HT-29 (cell line): ENCODE data around the gene TNS2. TPM values are rescaled to one million over a fixed set of nuclear protein-coding genes. Genes with fewer than 3 reads are reported as not detected.

Experiments used
- DNase-seq: peaks from one replicate; pipeline ENCODE4 v3.0.0-alpha.2; 2015; ENCODE audit warnings: low spot score
- total RNA-seq: library from RNA; depleted of rRNA; stranded (reverse); fragments of >200 nt; shearing (Covaris generic); gene quantifications from 2 replicates; pipeline ENCODE4 v1.2.3, GENCODE V29; 2014

The TNS2 gene
- total RNA-seq, 1 experiment from 2014 or later: 71.9 TPM

GRCh38 chr12:53068811-53069585, 19.1 kb downstream of the TNS2 start:
- no peak for DNase-seq

GRCh38 chr12:53069621-53070410, 20.0 kb downstream of the TNS2 start:
- DNase-seq: no peak

- DNase-seq: no peak
Measured at GRCh38 chr12:53070877-53071492, 21.1 kb downstream of the TNS2 start.

- DNase-seq: no peak
Measured at GRCh38 chr12:53071591-53072551, 22.0 kb downstream of the TNS2 start.

GRCh38 chr12:53073881-53074280, 24.0 kb downstream of the TNS2 start:
- DNase-seq: no peak

- DNase-seq: no peak
Measured at GRCh38 chr12:53074283-53074998, 24.6 kb downstream of the TNS2 start.

DNA sequence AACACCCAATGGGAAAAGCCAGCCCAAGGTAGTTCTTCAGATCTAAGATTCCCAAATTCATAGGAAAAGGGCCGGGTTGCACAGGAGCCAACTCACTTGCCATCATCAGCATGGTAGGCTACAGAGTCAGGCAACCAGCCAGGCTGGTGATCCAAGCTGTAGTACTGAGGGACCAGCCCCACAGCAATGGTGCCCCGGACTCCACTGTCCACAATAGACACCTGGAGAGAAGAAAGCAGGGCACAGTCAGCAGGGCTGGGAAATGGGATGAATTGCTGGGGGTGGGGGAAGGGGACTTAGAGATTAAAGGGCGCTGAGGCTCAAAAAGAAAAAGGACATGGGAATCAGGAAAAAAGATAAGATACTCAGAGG, 25.1 kb downstream of the TNS2 start:
- no peak for DNase-seq

GRCh38 chr12:53076461-53076860, 26.6 kb downstream of the TNS2 start:
- no peak for DNase-seq

- no peak for DNase-seq
Measured at GRCh38 chr12:53077030-53077429, 27.2 kb downstream of the TNS2 start.

GRCh38 chr12:53078425-53079225, 28.8 kb downstream of the TNS2 start:
- peak; percentile 79 for DNase-seq

- peak; percentile 98 for DNase-seq
Measured at GRCh38 chr12:53079226-53080117, 29.6 kb downstream of the TNS2 start, which contains the start of gene SPRYD3. Gene SPRYD3 (minus strand): TSS chr12:53079390. CDS start chr12:53079333, 57 bp downstream.

- no peak for DNase-seq
Measured at GRCh38 chr12:53082637-53083175, 32.8 kb downstream of the TNS2 start.

- no peak for DNase-seq
Measured at GRCh38 chr12:53086361-53086760, 36.5 kb downstream of the TNS2 start.

DNA sequence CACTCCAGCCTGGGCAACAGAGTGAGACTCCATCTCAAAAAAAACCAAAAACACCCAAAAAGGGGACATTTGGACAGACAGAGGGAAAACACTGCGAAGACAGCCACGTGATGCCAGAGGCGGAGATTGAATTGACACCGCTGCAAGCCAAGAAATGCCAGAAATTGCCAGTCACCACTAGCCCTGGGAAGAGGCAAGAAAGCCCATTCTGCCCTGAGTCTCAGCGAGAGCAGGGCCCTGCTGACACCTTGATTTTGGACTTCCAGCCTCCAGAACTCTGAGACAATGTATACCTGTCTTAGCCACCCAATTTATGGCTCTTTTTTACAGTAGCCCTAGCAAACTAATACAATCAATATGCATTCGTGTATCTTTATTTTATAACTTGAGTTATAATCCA, 40.2 kb downstream of the TNS2 start:
- no peak for DNase-seq

GRCh38 chr12:53090554-53090953, 40.7 kb downstream of the TNS2 start:
- no peak for DNase-seq

GRCh38 chr12:53091756-53092155, 41.9 kb downstream of the TNS2 start:
- DNase-seq: no peak

DNA sequence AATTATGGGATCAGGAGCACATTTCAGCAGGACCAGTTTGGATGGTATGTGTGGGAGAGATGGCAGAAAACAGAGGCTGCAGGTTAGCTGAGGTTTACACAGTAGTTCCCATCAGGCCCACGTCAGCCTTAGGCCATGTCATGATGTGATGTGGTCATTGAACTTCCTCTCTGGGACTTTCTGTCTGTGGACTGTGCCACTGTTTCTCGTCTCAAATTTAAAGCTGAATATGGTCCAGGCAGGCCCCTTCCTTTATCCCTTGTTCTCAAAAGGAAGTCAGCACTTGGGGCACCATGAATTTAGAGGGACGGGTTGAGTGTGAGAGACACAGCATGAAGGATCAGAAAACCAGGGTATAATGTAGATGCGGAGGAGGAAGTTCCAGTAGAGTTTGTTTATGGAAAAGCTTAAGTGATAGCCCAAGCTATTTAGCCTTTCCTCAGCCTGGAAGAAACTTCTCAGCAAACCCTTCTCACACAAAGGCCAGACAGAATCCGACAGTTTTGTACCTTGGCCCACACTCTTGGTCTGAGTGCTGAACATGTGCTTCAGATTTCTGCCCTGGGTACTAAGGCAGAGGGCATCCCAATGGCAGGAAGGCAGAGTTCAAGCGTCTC, 44.0 kb downstream of the TNS2 start:
- no peak for DNase-seq

DNA sequence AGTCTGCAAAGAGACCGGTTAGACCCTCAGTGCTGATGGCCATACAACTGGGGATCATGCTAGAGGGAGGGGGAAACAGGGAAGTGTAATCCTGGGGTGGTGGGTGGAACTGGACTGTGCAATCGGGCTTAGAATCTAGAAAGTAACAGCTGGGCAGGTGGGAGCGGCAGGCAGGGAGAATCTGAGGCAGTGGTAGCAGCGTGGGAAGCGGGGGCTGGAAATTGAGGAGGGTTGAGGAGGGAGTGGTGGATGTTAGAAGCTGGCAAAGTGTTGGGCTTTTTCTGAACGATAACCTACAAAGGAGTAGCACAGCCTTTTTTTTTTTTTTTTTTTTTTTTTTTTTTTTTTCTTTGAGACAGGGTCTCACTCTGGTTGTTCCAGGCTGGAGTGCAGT, 44.5 kb downstream of the TNS2 start:
- DNase-seq: no peak
